ENCODE data around the gene SCYL1.

SCYL1 gene

DNA sequence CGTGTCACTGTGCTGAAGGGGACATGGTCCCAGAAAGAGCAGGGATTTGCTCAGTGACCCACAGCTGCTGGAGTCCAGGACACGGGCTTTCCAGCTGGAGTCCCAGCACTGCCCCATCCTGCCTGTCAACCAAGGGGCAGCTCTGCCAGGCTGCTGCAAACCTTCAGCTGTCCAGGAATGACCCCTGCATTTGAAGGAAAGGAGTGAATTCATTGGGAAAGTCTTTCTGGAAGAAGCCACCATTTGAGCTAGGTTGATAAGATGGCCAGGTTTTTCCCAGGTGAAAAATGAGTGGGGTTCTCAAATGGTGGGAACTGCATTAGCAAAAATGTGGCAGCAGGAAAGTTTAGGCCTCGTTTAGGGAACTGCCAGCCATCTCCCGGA, 61.4 kb downstream of the SCYL1 start:
- in situ Hi-C loops (cut with HindIII; ENCODE audit: low pct_ligation_motif_present, low sequenced_read_pairs): no loop called here
- Histone ChIP-seq H3K4me3 (ENCODE audit: low read depth, low read length) (no peak overlapping the region), H3K27ac (no peak overlapping the region), H3K36me3 (replicated peaks) (peaks cover 23% of the 10 kb centered on the region), H3K27me3 (replicated peaks) (no peaks in the 10 kb centered on the region)
- no peak for DNase-seq
- no peak for TF ChIP-seq CTCF (IDR thresholded peaks at IDR 0.05; ENCODE audit: low read depth, low read length, missing control alignments)

- H3K27me3 ChIP-seq (replicated peaks): no peaks in the 10 kb centered on the region
- H3K27ac ChIP-seq: no peak overlapping the region
- DNase-seq: no peak
- no peak overlapping the region for H3K4me3 ChIP-seq (ENCODE audit: low read depth, low read length)
- in situ Hi-C loops (cut with HindIII; ENCODE audit: low pct_ligation_motif_present, low sequenced_read_pairs): no loop called here
- peaks cover 20% of the 10 kb centered on the region for H3K36me3 ChIP-seq (replicated peaks)
- TF ChIP-seq CTCF (IDR thresholded peaks at IDR 0.05; ENCODE audit: low read depth, low read length, missing control alignments): no peak
Observed at GRCh38 chr11:65586676-65587075, 61.8 kb downstream of the SCYL1 start.

Data from brain microvascular endothelial cell (primary cell).